ENCODE results near the gene ISYNA1. TPM values are rescaled to one million over a fixed set of nuclear protein-coding genes. Genes with fewer than 3 reads are reported as not detected.

ISYNA1 gene
- total RNA-seq, 1 donor from 2014 or later, result 10.2 TPM

DNA sequence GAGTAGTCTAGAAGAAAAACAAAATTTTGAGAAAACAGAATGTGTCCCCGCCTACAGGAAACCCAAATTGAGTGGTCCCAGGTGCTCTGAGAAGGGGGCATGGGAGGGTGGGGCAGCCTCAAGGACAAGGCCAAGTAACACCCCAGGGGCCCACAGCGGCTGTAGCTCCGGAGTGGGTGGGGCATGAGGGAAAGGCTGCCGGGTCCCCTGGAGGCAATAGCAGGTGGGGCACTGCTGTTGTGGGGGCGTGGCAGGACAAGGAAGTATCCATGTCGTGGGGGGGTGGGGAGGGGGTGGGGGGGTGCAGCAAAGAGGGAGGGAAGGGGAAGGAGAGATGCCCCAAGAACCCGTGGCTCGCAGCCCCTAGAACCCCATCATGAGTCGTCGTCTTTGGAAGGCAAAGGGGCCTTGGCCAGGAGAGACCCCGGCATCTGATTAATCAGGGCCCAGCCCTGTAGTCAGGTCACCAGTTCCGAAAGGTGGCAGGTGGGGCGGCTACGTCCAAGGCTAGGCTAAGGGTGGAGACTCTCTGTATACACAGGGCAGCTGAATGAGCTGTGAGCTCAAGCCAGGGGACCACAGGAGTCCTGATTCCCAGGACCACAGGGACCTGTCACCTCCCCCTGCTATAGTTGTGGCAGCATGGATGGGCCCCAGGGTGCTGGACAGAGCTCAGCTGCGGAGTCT lies 7.5 kb upstream of the ISYNA1 start:
- DNase-seq (ENCODE audit: low spot score) (no peak), ATAC-seq (no peak)

DNA sequence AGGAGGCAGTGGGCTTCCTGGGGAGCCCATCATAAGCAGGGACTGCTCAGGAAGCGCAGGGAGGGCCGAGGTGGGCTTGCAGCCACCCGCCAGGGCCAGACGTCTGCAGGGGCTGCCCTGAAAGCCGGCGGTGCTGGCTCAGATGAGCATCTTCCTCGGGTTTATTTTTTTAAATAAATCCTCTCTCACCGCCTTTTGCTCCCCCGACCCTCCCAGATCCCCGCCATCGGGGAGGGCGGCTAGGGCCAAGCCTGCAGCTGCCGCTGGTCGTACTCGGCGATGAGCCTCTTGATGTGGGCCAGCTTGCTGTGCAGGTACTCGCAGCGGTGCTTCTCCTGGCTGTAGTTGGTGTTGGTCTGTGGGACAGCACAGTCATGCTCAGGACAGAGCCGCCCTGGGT lies 6.6 kb upstream of the ISYNA1 start:
- DNase-seq (ENCODE audit: low spot score) (no peak), ATAC-seq (no peak)

DNA sequence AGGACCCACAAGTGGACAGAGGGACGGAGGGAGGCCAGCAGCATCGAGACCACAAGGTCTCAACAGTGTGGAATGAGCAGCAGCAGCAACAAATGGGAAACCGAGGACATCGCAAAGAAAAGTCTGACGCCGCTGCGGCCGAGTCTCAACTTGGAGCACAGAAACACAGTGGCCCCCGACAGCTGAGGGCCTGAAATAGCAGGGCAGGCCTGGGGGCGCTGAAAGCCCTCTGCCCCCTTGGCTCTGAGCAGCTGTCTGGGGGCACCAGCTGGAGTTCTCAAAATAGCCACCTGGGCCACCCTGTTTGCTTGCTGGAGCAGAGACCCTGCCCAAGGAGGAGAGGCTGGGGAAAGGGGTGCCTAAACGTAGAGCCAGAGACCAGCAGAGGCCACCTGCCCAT lies 5.9 kb upstream of the ISYNA1 start:
- DNase-seq (ENCODE audit: low spot score) (no peak), ATAC-seq (no peak)

DNA sequence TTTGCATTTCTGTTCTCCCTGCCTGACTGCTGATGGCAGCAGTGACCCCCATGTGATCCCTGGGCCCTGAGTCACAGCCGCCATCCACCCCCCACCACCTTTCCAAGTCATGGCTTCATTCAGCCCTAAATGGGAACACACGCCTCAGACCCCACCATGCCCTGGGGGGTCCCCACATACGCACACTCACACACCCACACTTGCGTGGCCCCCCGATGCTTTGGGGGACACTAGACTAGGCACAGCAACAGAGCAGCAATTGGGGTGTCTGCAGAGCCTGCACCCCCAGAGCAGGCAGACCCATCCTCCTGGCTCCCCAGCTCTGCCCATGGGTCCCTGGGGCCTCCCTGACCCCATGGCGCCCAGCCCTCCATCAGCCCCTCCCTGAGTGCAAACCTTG lies 5.5 kb upstream of the ISYNA1 start:
- DNase-seq (ENCODE audit: low spot score), result no peak
- no peak for ATAC-seq

DNA sequence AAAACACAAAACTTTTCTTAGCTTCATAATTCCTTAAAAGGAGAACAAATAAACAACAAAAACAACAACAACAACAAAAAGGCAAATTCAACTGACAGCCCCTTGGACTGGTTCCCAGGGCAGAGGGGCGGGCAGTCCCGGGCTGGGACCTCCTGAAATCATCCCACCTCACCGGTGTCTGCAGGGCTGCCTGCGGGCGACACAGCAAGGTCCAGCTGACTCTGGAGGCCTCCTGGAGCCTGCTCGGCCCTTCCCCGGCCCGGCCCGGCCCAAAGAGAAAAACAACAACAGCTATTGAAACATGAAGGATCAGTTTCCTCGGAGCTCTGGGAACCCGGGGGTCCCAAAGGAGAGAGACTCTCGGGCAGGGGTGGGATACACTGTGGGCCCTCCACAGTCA lies 5.0 kb upstream of the ISYNA1 start:
- DNase-seq (ENCODE audit: low spot score), result no peak
- ATAC-seq, result no peak

DNA sequence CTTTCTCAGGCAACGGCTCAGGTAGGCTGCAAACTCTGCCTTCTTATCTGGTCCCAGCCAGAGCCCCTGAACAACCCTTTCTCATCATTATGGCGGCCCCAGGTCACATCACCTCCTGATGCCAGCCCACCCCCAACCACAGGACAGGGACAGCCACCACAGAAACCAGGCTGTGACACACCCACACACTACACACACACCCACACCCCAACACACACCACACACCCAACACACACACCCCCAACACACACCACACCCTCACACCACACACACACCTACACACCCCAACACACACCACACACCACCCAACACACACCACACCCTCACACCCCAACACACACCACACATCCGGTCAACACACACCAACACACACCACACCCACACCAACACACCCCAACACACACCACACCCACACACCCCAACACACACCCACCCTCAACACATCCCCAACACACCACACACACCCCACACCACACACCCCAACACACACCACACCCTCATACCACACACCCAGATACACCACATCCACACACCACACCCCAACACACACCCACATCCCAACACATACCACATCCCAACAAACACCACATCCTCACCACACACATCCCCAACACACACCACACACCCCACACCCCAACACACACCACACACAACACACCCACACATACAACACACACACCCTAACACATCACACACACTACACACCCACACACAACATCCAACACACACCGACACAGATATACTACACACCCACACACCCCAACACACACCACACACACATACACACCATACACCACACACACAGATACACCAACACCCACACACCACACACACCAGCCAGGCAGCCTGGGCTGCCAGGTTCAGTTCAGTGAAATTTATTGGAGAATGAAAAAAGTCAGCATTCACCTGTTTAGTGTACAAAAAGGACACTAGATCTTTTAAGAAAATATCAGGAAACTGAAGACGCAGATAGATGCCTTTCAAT lies 4.2 kb upstream of the ISYNA1 start:
- DNase-seq (ENCODE audit: low spot score) (no peak), ATAC-seq (no peak)

DNA sequence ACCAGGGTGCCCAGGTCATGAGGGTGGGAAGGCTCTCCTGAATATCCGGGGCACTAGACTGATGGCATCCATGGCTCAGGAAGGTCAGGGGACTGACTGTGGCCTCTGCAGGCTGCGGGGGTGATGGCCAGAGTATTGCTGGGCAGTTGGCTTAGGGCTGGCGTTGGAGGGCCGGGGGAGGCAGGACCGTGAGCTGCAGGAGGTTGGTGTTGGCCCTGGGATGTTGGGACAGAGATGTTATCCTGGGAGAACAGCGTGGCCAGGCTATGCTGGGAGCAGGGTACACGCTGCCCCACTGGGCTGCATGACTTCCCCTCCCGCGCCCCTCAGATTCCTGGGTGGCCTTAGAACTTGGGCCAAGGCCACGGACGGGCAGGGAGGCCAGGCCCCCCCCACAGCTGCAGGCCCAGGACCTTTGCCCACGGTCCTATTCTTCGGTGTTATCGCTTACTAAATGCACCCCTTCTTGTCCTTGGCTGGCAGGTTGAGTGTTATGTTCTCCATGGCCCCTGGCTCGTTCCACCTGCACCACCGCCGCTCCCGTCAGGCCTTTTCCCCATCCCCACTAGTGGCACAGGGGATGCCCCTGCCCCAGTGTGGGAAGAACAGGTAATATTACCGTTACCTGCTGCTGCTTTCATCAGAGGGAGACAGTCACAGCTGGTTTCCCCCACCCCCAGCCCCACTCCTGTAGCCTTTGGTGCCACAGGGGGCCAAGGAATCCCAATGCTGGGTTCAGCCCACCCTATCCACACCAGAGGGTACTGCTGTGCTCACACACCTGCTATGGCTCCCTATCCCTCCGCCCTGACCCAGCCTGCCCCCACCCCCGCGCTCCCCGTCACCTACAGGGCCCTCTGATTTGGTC lies 3.2 kb upstream of the ISYNA1 start:
- no peak for DNase-seq (ENCODE audit: low spot score)
- no peak for ATAC-seq

DNA sequence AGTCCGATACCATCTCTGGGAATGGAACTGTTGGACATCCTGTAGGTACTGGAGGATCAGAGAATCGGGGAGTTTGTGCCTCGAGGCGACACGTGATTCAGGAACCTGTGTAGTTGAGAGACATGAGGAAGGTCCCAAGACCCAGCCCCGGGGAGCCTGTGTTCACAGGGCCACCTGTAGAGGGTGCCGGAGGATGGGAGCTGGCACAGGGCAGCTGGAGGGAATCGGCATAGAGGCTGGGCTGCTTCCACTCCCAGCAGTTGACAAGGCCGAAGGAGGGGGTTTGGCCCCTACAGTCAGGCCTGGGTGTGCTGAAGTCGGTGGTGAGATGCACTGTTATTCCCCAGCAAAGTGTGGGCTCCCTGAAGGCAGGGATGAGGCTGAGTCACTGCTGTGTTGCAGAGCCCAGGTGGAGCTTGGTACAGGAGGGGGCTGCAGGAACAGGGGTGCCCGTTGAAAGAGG lies 2.5 kb upstream of the ISYNA1 start:
- DNase-seq (ENCODE audit: low spot score), result no peak
- ATAC-seq, result peak; percentile 17

DNA sequence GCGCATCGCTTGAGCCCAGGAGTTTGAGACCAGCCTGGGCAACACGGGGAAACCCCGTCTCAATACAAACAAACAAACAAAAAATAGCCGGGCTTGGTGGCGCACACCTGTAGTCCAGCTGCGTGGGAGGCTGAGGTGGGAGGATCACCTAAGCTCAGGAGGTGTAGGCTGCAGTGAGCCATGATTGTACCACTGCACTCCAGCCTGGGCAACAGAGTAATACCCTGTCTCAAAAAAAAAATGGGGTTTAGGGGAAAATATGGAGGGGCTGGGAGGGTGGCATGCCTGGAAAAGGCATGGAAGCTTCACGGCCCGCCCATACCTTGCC lies 1.9 kb upstream of the ISYNA1 start:
- ATAC-seq, result no peak
- no peak for DNase-seq (ENCODE audit: low spot score)

DNA sequence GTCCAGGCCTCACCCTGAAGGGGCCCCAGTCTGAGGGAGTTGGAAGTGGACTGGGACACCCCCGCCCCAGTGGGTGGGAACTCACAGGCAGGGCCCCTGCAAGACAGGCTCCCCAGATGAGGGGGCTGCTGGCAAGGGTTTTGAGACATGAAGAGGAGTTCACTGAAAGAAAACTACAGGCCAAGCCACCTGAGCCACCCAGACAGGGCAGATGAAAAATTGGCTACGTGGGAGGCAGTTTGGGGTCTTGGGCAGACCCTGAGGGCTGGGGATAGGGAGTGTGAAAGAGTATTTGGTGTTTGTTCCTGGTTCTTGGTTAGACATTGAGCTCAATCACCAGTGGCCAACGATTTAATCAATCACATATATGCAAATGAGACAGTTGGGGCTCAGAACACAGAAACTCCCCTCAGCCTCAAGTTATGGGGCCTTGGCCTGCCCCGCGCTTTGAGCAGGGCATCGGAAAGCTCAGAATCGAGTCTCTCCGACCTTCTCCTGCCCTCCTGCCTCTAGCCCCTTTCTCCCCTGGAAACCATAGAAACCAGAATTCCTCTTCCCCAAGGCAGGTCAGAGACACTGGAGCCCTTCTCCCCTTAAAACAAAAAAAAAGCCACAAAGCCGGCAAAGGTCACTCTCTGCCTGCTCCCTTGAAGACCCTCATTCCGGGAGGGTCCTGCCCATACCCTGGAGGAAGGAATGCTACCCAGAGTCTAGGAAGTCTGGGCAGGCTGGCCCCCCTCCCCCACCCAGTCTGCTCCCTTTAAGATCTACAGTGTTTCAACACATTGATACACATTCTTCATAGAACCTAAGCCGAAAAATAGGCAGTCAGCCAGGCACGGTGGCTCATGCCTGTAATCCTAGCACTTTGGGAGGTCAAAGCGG lies 1.3 kb upstream of the ISYNA1 start:
- peak; percentile 32 for ATAC-seq
- peak; percentile 66 for DNase-seq (ENCODE audit: low spot score)

DNA sequence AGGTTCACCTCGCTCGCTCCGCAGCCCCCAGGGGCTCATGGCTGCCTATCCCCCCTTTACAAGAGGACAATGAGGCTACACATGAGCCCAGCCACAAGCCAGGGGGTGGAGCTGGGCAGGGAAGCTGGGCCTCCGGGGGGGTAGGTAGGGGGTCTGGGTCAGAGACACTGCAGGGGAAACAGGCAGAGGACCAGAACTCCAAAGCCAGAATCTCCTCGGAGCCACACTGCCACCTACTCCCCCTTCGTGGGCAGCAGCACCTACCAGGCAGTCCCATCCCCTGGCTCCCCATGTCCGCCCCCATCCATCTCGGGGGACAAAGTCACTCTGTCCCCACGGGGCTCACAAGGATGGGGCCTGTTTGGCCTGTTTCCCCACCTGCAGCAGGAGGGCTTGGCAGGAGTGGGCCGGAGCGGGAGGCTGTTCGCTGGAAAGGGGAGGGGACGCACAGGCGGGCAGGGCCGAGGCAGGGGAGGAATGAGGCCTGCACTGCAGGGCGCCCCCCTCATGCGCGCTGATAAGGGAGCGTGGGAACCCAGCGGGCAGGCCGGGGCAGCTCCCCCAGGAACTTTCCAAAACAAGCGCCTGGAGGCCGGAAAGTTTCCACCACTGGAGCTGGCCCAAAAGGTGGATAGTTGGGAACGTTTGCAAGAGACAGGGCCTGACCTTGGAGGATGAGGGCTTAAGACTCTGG lies 545 bp upstream of the ISYNA1 start:
- ATAC-seq (peak; percentile 3), DNase-seq (ENCODE audit: low spot score) (no peak)

DNA sequence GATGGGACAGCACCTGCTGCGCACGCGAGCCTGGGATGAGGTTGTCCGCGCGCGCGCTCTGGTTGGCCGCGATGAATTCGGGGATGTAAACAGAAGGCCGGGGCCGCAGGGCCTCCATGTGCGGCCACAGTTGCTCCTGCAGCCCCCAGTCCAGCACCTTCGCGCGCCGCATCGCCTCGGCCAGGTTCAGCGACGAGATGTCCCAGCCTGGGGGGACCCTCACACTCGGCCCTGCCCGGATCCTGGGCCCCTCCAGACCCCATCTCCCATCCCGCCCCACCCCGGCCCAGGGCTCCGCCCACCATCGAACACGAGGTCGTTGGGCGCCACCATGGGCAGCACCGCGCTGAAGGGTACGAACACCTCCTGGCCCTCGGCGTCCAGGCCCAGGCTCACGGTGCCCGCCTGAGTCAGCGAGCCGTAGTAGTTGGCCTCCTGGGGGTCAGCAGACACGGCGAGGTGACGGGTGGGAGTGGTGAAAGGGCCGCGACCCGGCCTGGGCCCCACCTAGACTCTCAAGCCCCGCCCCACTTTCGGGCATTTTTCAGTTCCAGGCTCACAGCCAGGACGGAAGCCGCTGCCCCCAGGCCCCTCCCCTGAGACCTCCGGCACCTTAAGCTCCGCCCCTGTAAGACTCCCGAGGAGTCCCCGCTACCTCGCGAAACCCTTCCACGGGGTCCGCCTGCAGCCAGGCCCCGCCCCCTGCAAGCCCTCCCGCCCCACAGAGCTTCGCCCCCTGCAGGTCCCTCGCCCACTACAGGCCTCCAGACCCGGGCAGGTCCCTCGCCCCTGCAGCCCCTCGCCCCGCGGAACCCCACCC lies 1.1 kb downstream of the ISYNA1 start:
- peak; percentile 32 for ATAC-seq
- DNase-seq (ENCODE audit: low spot score), result peak; percentile 72

DNA sequence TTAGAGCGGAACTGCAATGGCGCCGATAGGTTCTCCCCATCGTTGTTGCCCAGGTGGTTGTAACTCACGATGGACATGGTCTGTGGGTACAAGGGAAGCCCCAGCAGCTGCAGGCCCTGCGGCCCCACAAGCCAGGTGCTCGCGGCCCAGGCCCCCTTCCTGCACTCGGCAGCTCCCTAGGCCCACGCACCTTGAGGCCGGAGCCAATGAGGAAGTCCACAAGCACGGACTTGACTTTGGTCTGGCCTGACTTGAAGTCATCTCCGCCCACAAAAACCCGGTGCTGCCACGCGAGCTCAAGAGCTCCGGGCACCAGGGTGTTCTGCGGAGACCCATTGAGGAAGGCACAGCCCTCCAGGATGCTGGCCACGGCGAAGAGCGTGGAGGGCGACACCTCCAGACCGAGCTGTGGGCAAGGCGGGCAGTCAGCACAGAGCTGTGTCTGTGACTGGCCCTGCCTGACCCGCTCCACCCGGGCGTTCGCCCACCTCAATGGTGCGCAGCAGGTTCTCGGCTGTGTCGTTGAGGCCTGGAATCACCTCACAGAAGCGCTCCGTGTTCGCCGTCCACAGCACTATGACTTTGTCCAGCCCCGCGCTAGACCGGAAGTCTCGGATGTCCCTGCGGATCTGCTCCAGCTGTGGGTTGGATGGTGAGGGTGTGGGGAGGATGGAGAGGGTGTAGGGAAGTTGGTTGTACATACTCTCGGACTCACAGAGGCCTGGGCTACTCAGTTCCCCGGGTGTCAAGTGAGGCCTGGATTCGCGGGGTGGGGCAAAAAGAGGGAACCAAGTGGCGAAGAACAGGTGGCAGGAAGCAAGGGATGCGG lies 1.9 kb downstream of the ISYNA1 start:
- ATAC-seq (no peak), DNase-seq (ENCODE audit: low spot score) (no peak)

DNA sequence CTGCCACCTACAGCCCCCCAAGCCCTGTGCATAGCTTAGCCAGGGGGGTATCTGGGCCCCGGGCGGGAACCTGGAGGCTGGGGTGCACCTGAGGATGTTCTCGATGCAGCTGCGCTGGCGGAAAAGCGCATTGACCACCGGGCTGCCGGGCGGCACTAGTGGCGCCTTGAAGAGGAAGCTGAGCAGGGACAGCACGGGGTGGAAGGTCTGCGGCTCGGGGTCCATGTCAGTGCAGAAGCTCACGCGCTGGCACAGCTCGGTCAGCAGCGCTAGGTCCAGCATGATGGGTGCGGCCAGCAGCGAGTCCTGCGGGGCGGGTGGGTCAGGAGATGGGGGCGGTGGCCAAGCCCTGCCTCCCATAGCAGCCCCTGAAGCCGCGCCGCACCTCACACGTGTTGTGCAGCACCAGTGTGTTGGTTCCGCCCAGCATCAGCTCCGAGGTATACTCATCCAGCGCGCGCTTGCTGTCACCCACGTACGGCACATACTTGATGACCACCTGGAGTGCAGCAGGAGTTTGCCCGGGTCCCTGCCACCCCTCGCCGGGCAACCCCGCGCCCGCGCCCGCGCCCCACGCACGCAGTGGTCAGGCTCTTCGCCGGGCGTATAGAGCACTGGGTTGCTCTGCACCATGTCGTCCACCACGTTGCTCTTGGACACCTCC lies 2.6 kb downstream of the ISYNA1 start:
- no peak for DNase-seq (ENCODE audit: low spot score)
- no peak for ATAC-seq

DNA sequence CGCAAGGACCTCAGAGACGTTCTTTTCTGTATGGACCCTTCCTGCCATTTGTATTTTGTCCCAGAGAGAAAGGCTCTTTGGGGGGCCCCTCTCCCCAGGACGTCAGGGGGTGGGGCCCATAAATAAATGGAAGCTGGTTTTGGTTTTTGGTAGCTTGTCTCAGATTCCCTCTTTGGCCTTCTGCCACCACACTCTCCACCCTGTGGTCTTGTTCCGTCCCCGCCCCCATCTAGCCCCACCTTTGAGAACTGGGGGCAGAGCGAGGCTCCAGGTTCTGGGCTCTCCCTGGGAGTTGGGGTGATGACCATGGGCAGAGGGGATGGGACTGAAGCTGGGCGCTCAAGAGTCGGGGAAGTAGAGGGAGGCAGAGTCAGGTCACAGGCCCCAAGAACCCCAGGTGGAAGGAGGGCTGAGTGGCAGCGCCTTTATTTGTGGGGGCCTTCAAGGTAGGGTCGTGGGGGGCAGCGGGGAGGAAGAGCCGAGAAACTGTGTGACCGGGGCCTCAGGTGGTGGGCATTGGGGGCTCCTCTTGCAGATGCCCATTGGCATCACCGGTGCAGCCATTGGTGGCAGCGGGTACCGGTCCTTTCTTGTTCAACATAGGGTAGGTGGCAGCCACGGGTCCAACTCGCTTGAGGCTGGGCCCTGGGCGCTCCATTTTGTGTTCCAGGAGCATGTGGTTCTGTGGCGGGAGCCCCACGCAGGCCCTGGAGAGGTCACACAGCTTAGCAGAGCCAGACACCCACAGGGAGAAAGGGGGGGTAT lies 3.3 kb downstream of the ISYNA1 start:
- ATAC-seq (no peak), DNase-seq (ENCODE audit: low spot score) (no peak)

DNA sequence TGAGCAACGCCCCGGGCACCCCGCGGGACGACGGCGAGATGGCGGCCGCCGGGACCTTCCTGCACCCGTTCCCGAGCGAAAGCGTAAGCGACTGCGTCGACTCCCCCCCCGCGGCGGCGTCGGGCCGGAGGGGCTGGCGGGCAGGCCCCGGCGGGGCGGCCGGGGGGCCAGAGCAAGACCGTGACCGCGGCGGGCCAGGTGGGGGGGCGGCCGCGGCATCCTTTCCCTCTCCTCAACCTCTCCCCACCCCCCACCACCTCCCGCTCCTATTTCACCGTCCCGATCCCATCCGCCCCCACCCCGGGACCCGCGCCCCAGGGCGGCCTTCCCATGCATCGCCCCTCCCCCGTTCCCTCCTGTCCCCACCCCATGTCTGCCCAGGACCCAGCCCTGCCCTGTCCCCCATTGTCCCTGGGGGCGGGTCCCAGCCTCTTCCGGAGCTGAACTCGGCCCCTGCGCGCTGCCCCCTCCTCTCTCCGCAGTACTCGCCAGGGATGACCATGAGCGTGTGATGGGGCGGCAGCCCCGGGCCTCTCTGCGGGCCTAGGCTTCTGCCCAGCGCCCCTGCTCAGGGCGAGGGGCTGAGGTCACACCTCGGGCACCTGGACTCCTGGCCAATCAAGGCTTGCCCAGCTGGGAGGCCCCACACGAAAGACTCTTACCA lies 4.1 kb downstream of the ISYNA1 start:
- no peak for DNase-seq (ENCODE audit: low spot score)
- ATAC-seq, result no peak
